HG03439 (cell line): ENCODE data around the gene HACD1.

Experiments
- ATAC-seq: cut with Tn5 transposase; IDR thresholded peaks from one replicate; pipeline ENCODE4 v1.9.1; 2021; ENCODE audit warnings: mild to moderate bottlenecking, moderate library complexity; ENCODE audit not compliant: unreplicated experiment

Gene HACD1

DNA sequence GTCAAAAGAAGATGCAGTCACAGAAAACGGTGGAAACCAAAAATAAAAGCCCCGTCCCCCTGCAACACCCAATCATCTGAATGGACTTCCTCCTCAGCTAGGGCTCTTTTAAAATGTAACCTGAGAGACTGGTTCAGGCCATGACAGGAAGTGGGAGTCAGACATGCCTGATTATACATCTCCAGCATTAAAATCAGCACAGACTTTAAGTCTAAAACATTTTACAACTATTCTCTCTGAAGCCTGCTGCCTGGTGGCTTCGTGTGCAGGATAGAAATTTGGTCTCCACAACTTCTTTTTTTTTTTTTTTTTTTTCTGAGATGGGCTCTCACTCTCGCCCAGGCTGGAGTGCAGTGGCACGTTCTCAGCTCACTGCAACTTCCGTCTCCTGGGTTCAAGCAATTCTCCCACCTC is 30.3 kb downstream of the HACD1 start:
- ATAC-seq: no peak

DNA sequence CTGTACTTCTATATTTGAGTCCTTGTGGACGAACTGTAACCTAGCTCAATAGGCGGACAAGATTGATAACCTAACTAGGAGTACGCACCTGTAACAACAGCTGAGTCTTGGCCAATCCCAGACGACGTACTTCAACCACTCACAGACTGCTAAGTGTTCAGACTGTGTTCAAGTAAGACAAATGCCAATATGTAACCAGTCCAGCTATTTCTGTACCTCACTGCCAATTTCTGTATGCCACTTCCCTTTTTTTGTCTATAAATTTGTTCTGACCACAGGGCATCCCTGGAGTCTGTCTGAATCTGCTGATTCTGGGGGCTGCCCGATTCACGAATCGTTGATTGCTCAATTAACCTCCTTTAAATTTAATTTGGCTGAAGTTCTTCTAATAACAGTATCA is 32.2 kb downstream of the HACD1 start:
- no peak for ATAC-seq

DNA sequence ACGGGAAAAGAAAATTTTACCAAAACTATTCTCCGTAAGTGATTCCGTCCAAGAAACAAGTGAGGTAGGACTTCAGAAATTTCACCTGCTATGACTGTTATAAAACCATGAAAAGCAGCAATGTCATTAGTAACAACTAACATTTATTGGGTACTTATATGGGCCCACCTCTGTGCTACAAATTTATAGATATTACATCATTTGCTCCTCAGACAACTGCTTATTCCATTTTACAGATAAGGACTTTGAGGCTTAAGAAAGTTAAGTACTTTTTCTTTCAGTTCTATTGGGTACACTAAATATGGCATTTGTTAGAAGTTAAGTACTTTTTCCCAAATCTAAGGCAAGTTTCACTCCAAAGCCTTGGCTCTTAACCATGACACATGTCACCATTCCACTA is 36.3 kb downstream of the HACD1 start:
- no peak for ATAC-seq

DNA sequence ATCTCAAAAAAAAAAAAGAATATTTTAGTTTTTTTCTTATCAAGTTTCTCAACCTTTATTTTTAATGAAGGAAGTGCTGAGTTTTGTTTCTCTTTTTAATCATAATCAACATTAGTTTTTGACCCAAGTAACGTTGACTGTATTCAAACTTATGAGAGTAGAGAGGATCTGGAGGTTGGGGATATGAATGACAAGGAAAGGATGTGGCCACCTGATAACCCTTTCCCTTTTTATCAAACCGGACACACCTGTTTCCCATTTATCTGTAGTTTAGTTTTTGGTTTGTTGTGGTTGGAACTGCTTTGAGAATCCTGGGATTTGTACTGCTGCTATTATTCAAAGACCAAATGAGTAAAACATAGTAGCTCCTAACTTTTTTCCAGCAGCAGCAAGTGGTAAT is 38.6 kb downstream of the HACD1 start:
- no peak for ATAC-seq

DNA sequence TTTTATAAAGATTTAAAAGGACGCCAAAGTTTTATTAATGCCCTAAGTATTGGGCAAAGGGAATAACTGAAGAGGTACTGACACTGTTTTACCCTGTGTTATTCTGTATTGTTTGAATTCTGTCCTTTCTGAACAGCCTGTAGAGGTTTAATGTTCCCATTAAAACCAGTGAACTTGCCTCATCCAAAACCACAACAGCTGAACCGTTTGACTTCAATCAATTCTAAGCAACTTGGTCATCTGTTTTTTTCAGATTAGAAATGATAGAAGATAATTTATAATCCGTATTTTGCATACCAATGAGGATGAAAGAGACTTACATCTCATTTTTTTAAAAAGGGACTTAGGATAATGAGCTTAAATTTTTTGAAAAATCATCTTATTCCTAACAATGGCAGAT is 40.4 kb downstream of the HACD1 start:
- no peak for ATAC-seq

DNA sequence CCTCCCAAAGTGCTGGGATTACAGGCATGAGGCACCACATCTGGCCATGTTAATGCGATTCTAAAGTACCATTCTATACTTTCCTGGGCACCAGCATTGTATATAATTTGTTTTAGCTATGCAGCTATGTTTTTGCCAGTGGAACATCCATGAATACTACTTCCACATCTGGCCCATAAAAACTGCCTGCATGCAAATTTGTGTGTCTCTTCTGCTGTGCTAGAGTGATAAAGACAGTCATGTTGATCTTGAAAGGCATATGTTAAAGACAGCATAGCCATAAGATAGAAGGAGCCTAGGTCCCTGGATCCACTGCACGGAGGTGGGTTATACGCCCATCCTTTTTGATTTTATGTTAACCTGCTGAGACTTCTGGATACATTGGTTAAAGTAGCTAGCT is 52.3 kb downstream of the HACD1 start:
- no peak for ATAC-seq

DNA sequence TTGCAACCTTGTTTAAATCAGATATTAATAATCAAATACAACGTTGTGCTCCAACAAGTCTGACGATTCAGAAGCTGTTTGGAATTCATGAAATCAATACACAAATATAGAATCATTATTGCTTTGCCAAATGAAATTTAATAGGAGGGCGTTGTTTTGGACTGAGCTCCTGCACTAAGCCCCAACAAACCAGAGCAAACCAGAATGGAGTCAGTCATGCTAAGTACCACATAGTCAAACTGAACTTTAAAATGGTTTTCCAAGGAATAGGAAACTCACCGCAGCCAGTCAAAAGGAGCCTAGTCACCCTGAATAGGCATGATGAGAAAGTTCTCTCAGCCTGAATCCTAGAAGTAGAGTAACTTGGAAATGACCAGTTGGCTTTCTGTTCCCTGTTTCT is 53.7 kb downstream of the HACD1 start:
- no peak for ATAC-seq

DNA sequence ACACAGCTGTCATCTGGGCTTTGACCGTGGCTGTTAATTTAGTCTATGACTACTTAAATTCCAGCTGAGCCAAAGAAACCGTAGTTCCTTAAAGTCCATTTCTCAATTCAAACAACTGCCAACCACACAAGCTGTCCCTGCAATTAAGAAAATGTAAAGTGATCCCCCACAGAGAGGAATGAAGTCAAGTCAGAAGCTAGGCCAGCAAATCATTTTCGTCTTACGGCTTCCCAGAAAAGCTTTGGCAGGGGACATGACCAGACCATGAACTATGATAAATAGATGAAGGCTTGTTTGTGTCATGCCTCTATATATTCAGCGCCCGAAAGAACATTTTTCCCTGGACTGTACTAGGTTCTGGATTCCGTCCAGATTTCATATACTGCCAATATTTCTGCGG is 54.6 kb downstream of the HACD1 start:
- no peak for ATAC-seq

DNA sequence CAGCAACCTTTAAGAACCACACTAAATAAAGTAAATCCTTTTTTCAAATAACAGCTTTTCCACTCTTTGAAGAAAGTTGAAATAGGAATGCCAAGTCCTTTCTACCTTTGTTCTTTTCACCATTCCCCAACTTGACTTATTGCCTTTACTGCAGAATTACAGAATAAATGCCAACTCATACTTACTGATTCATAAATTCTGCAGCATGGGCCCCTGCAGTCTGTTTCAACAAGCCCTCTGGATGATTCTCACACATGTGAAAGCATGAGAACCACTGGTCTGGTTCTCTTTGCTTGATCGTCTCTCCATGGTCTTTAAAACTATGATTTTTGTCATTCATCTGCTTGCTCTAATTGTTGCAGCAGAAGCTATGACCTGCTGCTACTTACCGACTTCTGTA is 56.1 kb downstream of the HACD1 start:
- no peak for ATAC-seq

DNA sequence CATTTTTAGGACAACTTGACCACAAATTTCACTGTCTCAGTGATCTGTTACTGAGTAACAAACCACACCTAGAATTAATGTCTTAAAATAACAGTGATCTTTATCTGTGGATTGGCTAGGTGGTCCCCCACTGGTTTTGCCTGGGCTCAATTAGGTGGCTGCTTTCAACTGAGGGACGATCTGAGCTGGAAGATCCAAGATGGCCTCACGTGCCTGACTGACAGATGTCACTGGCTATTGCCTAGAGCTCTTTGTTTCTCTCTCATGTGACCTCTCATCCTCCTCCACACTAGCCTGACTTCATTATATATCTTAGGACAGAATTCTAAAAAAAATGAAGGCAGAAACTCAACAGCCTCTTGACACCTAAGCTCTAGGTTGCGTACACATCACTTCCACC is 59.7 kb downstream of the HACD1 start:
- no peak for ATAC-seq

DNA sequence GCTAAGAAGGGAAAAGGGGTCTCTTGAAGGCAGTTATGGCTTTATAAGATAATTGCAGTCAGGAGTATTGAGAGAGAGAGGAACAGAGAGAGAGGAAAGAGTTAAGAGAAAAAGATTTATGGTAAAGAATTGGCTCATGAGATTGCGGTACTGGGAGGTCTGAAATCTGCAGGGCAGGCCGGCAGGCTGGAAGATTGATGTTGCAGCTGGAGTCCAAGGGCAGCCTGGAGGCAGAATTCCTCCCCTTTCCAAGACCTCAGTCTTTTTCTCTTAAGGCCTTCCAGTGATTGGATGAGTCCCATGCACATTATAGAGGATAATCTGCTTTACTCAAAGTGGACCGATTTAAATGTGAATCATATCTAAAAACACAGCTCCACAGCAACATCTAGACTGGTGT is 68.4 kb downstream of the HACD1 start:
- no peak for ATAC-seq

DNA sequence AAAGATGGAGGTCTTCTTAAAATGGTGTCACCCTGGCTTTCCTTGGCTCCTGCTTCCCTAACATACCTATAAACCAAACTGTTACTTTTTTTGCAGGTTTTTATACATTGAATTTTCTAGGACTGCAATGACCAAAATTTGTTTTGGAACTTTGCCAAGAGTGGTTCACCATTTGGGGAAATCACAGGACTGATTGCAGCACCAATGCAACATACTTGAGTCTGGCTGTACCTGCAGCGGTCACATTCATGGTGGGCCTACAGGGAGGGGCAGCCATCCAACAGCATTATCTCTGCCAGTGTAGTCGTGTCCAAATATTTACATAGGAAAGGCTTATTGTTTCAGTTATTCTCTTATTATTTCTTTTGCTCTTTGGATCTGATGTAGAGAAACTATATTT is 69.0 kb downstream of the HACD1 start:
- no peak for ATAC-seq

DNA sequence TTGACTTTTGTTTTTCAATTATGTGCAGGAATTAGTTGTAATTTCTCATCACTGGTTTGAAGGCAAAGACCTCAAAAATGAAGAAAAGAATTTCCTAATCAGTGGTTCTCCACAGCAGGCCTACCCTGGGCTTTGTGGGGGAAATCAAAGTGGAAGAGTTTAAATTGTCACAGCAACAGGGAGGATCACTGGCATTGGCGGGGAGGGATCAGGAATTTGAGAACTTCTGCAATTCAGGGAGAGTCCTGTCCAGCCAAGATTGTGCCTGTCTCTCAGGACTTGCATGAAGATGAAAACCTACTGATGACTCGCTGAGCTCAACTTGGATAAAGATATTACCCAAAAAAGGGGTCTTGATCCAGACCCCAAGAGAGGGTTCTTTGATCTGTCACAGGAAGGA is 70.1 kb downstream of the HACD1 start:
- ATAC-seq: no peak

DNA sequence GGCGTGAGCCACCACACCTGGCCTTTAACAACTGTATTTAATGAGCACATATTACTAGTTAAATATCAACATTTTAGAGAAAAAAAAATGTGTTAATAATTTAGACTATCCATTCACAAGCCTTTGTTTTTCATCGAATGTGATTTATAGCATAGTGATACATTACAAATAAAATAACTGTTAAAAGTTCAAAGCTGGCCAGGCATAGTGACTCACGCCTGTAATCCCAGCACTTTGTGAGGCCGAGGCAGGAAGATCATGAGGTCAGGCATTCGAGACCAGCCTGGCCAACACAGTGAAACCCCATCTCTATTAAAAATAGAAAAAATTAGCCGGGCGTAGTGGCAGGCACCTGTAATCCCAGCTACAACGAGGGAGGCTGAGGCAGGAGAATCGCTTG is 72.7 kb downstream of the HACD1 start:
- no peak for ATAC-seq
